IMR-90 (cell line): ENCODE results near the gene ARF6. TPM values are rescaled to one million over a fixed set of nuclear protein-coding genes. Genes with fewer than 3 reads are reported as not detected.
"Not testable (repeated sequence)": the region's sequence is repeated elsewhere in the genome, so short reads cannot be mapped to it uniquely, and the experiment has no call there.

Source experiments
- ATAC-seq: fragments of 200-7000 bp; cut with Tn5 transposase; 2 replicates; pipeline ENCODE4 v1.9.1; 2020; ENCODE audit warnings: low read depth, mild to moderate bottlenecking, moderate library complexity
- BruUV-seq: library from RNA; stranded (reverse); fragments of 400-500 nt; replicated peaks from 2 replicates; lab custom pipeline; 2021; lab: Mats Ljungman, UMichigan
- CTCF ChIA-PET: fragments of 300-600 bp; formaldehyde crosslinking; extraction: SDS; loops from one replicate; lab custom pipeline; 2021; ENCODE audit warnings: antibody characterized with exemption; lab: Yijun Ruan, JAX
- POLR2A ChIA-PET: fragments of 300-600 bp; sonication (Branson Sonifier 250); formaldehyde crosslinking; loops from one replicate; lab custom pipeline; 2022; ENCODE audit warnings: antibody characterized with exemption; ENCODE audit not compliant: unreplicated experiment; lab: Charles Lee
- DNase-seq: peaks from one replicate; pipeline ENCODE4 v3.0.0; 2013
- H2AFZ ChIP-seq: replicated peaks from 2 replicates; pipeline ENCODE3; 2013; ENCODE audit warnings: low read length, mild to moderate bottlenecking; ENCODE audit not compliant: poor library complexity
- H2AK5ac ChIP-seq: 2 replicates; pipeline ENCODE4 v1.6.1; 2013; ENCODE audit warnings: low read depth, low read length, inconsistent platforms
- H2AK9ac ChIP-seq: replicated peaks from 2 replicates; pipeline ENCODE3; 2013; ENCODE audit warnings: mild to moderate bottlenecking, low read depth, low read length, moderate library complexity; ENCODE audit not compliant: poor library complexity
- H2BK120ac ChIP-seq: 2 replicates; pipeline ENCODE4 v1.6.1; 2013; ENCODE audit warnings: low read depth, low read length, inconsistent platforms
- H2BK15ac ChIP-seq: 3 replicates; pipeline ENCODE4 v1.6.1; 2013; ENCODE audit warnings: low read depth, low read length, inconsistent platforms
- H2BK20ac ChIP-seq: 2 replicates; pipeline ENCODE4 v1.6.1; 2013; ENCODE audit warnings: low read depth, mild to moderate bottlenecking, inconsistent platforms, low read length, moderate library complexity
- H2BK5ac ChIP-seq: 2 replicates; pipeline ENCODE4 v1.6.1; 2013; ENCODE audit warnings: mild to moderate bottlenecking, low read depth, low read length, inconsistent platforms; ENCODE audit not compliant: poor library complexity, severe bottlenecking
- H3K14ac ChIP-seq: replicated peaks from 2 replicates; pipeline ENCODE4 v1.6.1; 2013; ENCODE audit warnings: low read depth, low read length, inconsistent platforms
- H3K18ac ChIP-seq: 2 replicates; pipeline ENCODE4 v1.6.1; 2013; ENCODE audit warnings: low read depth, low read length, control low read depth
- H3K23ac ChIP-seq: 2 replicates; pipeline ENCODE4 v1.6.1; 2013; ENCODE audit warnings: low read depth, low read length, inconsistent platforms
- H3K27ac ChIP-seq: 2 replicates; pipeline ENCODE4 v1.5.1; 2013; ENCODE audit warnings: mild to moderate bottlenecking, control low read depth, low read length; ENCODE audit not compliant: insufficient read depth
- H3K27me3 ChIP-seq: 2 replicates; pipeline ENCODE4 v1.6.1; 2013; ENCODE audit warnings: low read length; ENCODE audit not compliant: control insufficient read depth, insufficient read depth
- H3K36me3 ChIP-seq: 2 replicates; pipeline ENCODE4 v1.6.1; 2013; ENCODE audit warnings: low read length, mixed read lengths; ENCODE audit not compliant: control insufficient read depth, insufficient read depth
- H3K4ac ChIP-seq: 2 replicates; pipeline ENCODE4 v1.6.1; 2013; ENCODE audit warnings: low read depth, low read length, inconsistent platforms
- H3K4me1 ChIP-seq: 2 replicates; pipeline ENCODE4 v1.6.1; 2013; ENCODE audit warnings: low read length, mixed read lengths; ENCODE audit not compliant: control insufficient read depth, insufficient read depth
- H3K4me2 ChIP-seq: 2 replicates; pipeline ENCODE4 v1.6.1; 2013; ENCODE audit warnings: low read depth, mild to moderate bottlenecking, control low read depth, low read length, moderate library complexity
- H3K4me3 ChIP-seq: 2 replicates; pipeline ENCODE4 v1.5.1; 2013; ENCODE audit warnings: low read depth, mild to moderate bottlenecking, control low read depth, low read length, moderate library complexity; ENCODE audit not compliant: insufficient read depth
- H3K56ac ChIP-seq: 2 replicates; pipeline ENCODE4 v1.6.1; 2013; ENCODE audit warnings: low read length, inconsistent platforms; ENCODE audit not compliant: insufficient read depth; ENCODE audit errors: extremely low read depth
- H3K79me1 ChIP-seq, 2 experiments: 2 replicates each; pipeline ENCODE4 v1.6.1; 2013; ENCODE audit warnings: low read length in 2 of 2, inconsistent platforms in 1 of 2, low read depth in 1 of 2
- H3K9ac ChIP-seq: 2 replicates; pipeline ENCODE4 v1.6.1; 2013; ENCODE audit warnings: low read depth, low read length, control low read depth
- H3K9me1 ChIP-seq: 2 replicates; pipeline ENCODE4 v1.6.1; 2013; ENCODE audit warnings: low read length, inconsistent platforms; ENCODE audit not compliant: insufficient read depth
- H3K9me3 ChIP-seq: 2 replicates; pipeline ENCODE4 v1.6.1; 2013; ENCODE audit warnings: low read length; ENCODE audit not compliant: control insufficient read depth, insufficient read depth
- H4K20me1 ChIP-seq: 2 replicates; pipeline ENCODE4 v1.6.1; 2013; ENCODE audit warnings: low read length, inconsistent platforms; ENCODE audit not compliant: insufficient read depth
- H4K5ac ChIP-seq: 2 replicates; pipeline ENCODE4 v1.6.1; 2013; ENCODE audit warnings: mild to moderate bottlenecking, low read depth, low read length, control low read depth
- H4K8ac ChIP-seq, 2 experiments: 2 replicates each; pipeline ENCODE4 v1.6.1; 2013; ENCODE audit warnings: low read depth in 2 of 2, low read length in 2 of 2, control low read depth in 1 of 2, inconsistent platforms in 1 of 2
- H4K91ac ChIP-seq: 2 replicates; pipeline ENCODE4 v1.6.1; 2013; ENCODE audit warnings: low read depth, low read length, inconsistent platforms; ENCODE audit not compliant: insufficient read depth
- FOS ChIP-seq: fragments of 150-350 bp; IDR thresholded peaks from 2 replicates; pipeline ENCODE4 v1.6.1; 2016; ENCODE audit warnings: low read depth, low read length
- MAFK ChIP-seq: IDR thresholded peaks from 2 replicates; pipeline ENCODE4 v1.6.1; 2012; ENCODE audit warnings: low read depth, low read length, improper control_type of control experiment
- MAZ ChIP-seq: IDR thresholded peaks from 2 replicates; pipeline ENCODE4 v1.6.1; 2012; ENCODE audit warnings: low read depth, mild to moderate bottlenecking, low read length, improper control_type of control experiment, moderate library complexity, borderline replicate concordance
- POLR2A ChIP-seq: IDR thresholded peaks from 2 replicates; pipeline ENCODE4 v1.6.1; 2012; ENCODE audit warnings: mild to moderate bottlenecking, low read depth, low read length
- RCOR1 ChIP-seq: IDR thresholded peaks from 2 replicates; pipeline ENCODE4 v1.6.1; 2012; ENCODE audit warnings: mild to moderate bottlenecking, low read length, improper control_type of control experiment; ENCODE audit not compliant: insufficient replicate concordance
- RFX5 ChIP-seq: IDR thresholded peaks from 2 replicates; pipeline ENCODE4 v1.8.0; 2012; ENCODE audit warnings: low read depth, mild to moderate bottlenecking, low read length, moderate library complexity
- WGBS, 2 experiments: methylation state at CpG; one replicate each; pipeline versions ENCODE4 v1.1.5 to v1.1.7; 2013; ENCODE audit warnings: missing lambda C conversion rate in 2 of 2; ENCODE audit not compliant: insufficient read length in 1 of 2; ENCODE audit errors: extremely low coverage in 2 of 2; 5-methylcytosine and 5-hydroxymethylcytosine counted together
- dilution Hi-C: fragments of 300-500 bp; cut with HindIII; formaldehyde crosslinking; loops from one replicate; pipeline ENCODE4 v1.14.3; 2018; ENCODE audit warnings: low sequenced_read_pairs; ENCODE audit not compliant: unreplicated experiment
- in situ Hi-C: fragments of 300-500 bp; cut with MboI; formaldehyde crosslinking; loops from 3 replicates; pipeline ENCODE4 v1.14.3; 2019; ENCODE audit warnings: low sequenced_read_pairs, inconsistent platforms, mixed read lengths
- intact Hi-C: fragments of 100-400 bp; cut with micrococcal nuclease; formaldehyde crosslinking; loops from 2 replicates; pipeline ENCODE4 v1.10.0; 2022
- polyA plus RNA-seq, 3 experiments: library from polyadenylated mRNA; depleted of rRNA; stranded (reverse); fragments of >200 nt; gene quantifications; 2 replicates each; pipeline ENCODE4 v1.2.3, GENCODE V29; 2012; ENCODE audit warnings: low replicate concordance in 1 of 3
- total RNA-seq: library from RNA; depleted of rRNA; stranded (reverse); fragments of >200 nt; gene quantifications from 2 replicates; pipeline ENCODE4 v1.2.3, GENCODE V29; 2012

ARF6 gene
- total and polyA plus RNA-seq, 2 of the 4 experiments (the other 2 are of a cell fraction), result 32.1 to 40.1 TPM

- POLR2A ChIA-PET, result no interaction called here
- Histone ChIP-seq H3K4ac (no peak overlapping the region), H2BK15ac (no peak overlapping the region), H4K5ac (no peak overlapping the region), H2BK5ac (no peak overlapping the region), H2AK5ac (no peak overlapping the region), H3K4me2 (no peak overlapping the region), H4K91ac (no peak overlapping the region), H2AFZ (no peak overlapping the region), H3K4me1 (peaks cover 2% of the 10 kb centered on the region; the same call in 1 of the 2 replicates), H3K9me1 (peaks cover 7% of the 10 kb centered on the region; the same call in 1 of the 2 replicates), H2BK120ac (no peak overlapping the region), H3K9ac (no peak overlapping the region), H3K9me3 (no peaks in the 10 kb centered on the region), H2BK20ac (no peak overlapping the region), H3K18ac (no peak overlapping the region), H3K14ac (no peak overlapping the region), H3K4me3 (no peak overlapping the region), H3K23ac (no peak overlapping the region), H3K36me3 (no peaks in the 10 kb centered on the region), H4K8ac (no peak overlapping the region), H3K56ac (no peak overlapping the region), H4K20me1 (peaks cover 19% of the 10 kb centered on the region; the same call in 1 of the 2 replicates), H3K79me1 (peaks cover 3 to 14% of the 10 kb centered on the region in 2 experiments; a peak in 3 of 4 replicates), H3K27me3 (no peaks in the 10 kb centered on the region), H3K27ac (no peak overlapping the region), H2AK9ac (no peak overlapping the region)
- no peak for DNase-seq
- CTCF ChIA-PET, result interaction anchor here (0.7 kb wide), 1 partner anchor 393 kb away, joined by 3 read pairs; no protein-coding TSS in a partner anchor
- dilution Hi-C loops (no loop called here), in situ Hi-C loops (no loop called here), intact Hi-C loops (no loop called here)
- whole genome bisulfite sequencing, 2 experiments, result no CpG with 5 or more reads among the region's 1 CpG
- TF ChIP-seq FOS (no peak), MAFK (no peak), MAZ (no peak), RFX5 (no peak), RCOR1 (no peak), POLR2A (no peak)
- BruUV-seq, result no TSS peak
- no peak for ATAC-seq
These were observed 8.1 kb downstream of the ARF6 start for GRCh38 chr14:49900973-49901372.

- peaks cover 3 to 18% of the 10 kb centered on the region in 2 experiments; a peak in 3 of 4 replicates for H3K79me1 ChIP-seq
- dilution Hi-C loops, H2BK15ac ChIP-seq, H3K18ac ChIP-seq, H3K9me1 ChIP-seq, H3K4me1 ChIP-seq, H2BK5ac ChIP-seq, H2BK20ac ChIP-seq, H3K27me3 ChIP-seq, H3K14ac ChIP-seq, H2AFZ ChIP-seq, H3K4ac ChIP-seq, intact Hi-C loops, H3K4me2 ChIP-seq, H4K91ac ChIP-seq, H4K5ac ChIP-seq, H2AK9ac ChIP-seq, BruUV-seq, H3K9me3 ChIP-seq, DNase-seq, H4K20me1 ChIP-seq, H3K4me3 ChIP-seq, H3K27ac ChIP-seq, H3K36me3 ChIP-seq, H3K23ac ChIP-seq, H3K9ac ChIP-seq, H2AK5ac ChIP-seq, H2BK120ac ChIP-seq, H3K56ac ChIP-seq, ATAC-seq, in situ Hi-C loops, H4K8ac ChIP-seq: not testable (repeated sequence)
- ChIA-PET CTCF (interaction anchor here (0.6 to 0.7 kb wide), 2 partner anchors 81 to 308 kb away, joined by 3 to 5 read pairs; no protein-coding TSS in a partner anchor), POLR2A (interaction anchor here (0.6 kb wide), 2 partner anchors 40 to 72 kb away, joined by 3 read pairs; no protein-coding TSS in a partner anchor)
- 100% methylated on average over 6 of the region's 24 CpGs; no CpG with 5 or more reads in 1 of the 2 experiments for WGBS, 2 experiments
These were observed 9.9 kb downstream of the ARF6 start for GRCh38 chr14:49902679-49903246.
